MV-4-11 (cell line): ENCODE data around the gene SH3GL2.
A peak's percentile ranks its signal among the peaks of the same experiment; 100 is the strongest.

Experiments used
- DNase-seq: peaks from one replicate; lab custom pipeline; 2025; lab: John Stamatoyannopoulos, UW

The SH3GL2 gene

DNA sequence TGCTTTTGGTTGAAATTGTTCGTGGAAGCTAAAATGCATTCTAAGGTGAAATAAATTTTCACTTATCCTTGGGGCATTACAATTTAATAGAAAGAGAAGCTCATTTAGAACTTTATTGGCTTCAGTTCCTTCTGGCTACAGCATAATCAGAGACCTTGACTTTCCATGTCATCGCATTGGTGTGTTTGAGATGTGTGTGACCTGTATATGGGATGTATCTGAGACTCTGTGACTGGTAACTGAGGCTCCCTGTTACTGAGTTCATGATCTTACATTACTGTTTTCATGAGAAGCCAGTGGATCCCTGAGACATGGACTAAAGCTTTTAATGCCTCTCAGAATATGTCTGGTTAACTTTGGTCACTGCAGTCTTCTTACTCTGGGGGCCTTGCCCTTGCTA lies 32.5 kb downstream of the SH3GL2 start:
- DNase-seq, result no peak

DNA sequence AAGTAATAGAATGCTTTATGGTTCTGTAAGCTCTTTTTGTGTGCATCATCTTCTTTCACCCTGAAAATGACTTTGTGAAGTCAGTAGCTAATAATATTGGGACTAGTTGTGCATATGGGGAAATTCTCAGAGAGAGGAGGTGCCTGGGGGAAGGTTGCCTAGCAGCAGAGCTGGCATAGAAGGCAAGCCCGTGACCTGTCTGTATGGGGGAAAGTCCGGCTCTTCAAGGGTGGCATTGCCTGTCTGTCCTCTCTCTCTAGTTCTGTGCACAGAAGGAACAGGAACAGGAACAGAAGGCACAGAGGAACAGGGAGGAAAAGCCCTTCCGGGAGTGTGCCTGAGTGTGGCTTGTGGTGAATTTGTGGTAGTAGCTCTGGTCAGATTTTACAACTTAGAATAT lies 33.1 kb downstream of the SH3GL2 start:
- peak; percentile 71 for DNase-seq

DNA sequence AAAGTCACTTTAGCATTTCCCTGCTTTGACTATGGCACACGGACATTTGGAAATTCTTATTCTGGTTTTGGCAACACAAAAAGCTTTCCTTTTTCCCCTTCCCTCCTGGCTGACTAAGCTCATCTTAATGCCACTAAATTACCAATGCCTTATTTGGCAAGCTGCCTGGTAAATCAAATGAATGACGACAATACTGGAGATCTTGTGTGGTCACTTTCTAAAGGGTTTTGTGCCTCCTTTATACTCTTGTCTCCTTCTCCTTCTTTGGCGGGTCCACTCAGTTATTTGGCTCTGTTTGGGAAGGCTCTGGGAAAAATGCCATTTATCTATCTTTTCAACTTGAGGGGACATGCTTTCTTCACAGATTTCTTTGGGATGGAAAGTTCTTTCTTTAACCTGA lies 34.9 kb downstream of the SH3GL2 start:
- no peak for DNase-seq

DNA sequence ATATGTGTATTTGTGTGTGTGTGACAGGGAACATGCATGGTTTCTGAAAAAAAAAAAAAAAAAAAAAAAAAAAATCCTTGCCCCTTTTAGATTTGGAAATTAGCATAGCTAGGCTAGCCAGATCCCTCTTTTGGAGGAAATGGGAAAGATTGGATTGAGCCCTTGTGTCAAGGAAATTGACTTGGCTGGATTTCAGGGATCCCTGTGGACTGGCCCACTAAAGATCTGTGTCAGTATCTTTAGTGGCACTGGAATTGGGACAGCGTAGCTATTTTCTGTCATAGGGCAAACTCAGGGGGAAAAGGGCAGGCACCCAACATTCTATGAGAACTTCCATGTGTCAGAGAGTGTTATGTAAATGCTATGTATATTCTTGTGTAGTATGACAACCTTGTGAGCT lies 35.4 kb downstream of the SH3GL2 start:
- DNase-seq, result no peak

DNA sequence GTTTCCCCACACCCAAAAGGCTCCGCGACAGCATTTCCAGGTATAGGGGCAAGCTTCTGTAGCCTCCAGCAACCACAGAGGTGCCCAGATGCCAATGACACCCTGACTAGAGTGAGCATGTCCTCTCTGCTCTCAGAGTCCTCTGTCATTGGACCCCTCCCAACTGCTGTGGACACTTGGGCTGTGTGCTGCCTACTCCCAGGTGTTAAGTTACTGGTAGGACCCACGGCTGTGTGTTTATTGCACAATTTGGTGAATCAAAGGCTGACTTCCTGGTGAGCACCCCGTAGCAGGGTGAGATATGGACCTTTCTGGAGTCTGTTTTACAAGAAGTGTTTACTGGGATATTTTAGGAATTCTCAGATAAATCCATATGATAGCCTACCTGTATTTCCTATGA lies 36.0 kb downstream of the SH3GL2 start:
- no peak for DNase-seq

DNA sequence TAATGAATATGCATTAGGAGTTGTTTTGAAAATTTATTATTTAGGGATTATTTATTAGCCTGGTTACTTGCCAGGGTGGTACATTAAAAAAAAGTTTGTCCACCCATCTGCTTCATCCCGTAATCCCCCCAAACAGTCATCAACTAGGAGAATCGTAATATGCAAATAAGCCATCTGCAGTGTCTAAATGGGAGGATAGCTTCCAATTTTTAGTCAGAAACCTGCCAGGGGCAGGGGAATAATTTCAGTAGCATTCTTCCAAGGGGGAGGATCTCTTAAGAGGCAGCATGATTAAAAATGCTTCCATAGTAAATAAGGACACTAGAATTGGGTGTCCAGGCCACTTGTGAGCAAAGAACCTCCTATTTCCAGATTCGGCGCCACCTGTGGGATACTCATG lies 43.3 kb downstream of the SH3GL2 start:
- DNase-seq, result no peak

DNA sequence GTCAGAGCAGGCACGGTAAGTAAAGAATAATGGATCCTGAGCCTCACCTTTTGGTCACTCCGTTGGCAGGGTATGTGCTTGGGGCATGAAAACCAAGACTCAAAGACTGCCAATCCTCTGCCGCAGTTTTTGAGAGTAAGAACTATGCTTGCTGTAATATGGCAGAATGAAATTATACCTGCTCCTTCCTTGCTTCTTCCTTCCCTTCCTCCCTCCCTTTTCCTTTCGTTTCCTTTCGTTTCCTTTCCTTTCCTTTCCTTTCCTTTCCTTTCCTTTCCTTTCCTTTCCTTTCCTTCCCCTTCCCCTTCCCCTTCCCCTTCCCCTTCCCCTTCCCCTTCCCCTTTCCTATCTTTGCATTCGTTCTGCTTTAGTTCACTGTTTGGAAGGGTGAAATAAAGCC lies 43.9 kb downstream of the SH3GL2 start:
- no peak for DNase-seq

DNA sequence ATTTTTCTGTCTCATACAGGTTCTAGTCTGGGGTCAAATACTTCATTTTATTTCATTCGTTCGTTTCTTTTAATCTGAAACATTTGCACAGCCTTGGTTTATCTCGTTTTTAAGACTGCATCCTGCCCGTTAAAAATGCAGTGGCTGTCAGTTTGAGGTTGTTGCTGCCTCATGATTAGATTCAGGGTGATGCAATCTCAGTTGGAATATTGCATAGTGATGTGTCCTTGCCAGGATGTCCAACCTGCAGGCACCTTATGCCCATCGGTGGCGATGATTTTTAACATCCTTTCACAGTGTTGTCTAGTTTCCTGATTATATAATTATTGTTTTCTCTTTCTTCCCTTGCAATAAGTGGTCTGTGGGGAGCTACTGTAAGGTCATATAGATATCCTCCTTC lies 45.1 kb downstream of the SH3GL2 start:
- no peak for DNase-seq

DNA sequence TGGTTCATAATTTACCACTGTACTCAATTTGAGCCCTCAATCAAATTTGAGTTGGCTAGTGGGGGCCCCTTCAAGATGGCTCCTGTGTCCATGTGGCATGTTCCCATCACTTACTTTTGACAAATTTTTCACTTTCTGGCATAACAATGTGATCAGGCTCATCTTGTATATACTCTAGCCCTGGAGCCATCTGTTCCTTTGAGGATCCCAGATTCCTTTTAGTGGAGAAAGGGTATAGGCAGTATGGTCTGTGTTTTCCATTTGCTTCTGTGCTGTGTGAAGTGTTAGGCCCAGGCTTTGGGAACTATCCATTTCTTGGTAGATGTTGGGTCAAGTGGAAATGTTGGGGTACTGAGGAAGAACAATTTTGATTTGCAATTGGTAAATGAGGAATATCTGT lies 45.7 kb downstream of the SH3GL2 start:
- no peak for DNase-seq

DNA sequence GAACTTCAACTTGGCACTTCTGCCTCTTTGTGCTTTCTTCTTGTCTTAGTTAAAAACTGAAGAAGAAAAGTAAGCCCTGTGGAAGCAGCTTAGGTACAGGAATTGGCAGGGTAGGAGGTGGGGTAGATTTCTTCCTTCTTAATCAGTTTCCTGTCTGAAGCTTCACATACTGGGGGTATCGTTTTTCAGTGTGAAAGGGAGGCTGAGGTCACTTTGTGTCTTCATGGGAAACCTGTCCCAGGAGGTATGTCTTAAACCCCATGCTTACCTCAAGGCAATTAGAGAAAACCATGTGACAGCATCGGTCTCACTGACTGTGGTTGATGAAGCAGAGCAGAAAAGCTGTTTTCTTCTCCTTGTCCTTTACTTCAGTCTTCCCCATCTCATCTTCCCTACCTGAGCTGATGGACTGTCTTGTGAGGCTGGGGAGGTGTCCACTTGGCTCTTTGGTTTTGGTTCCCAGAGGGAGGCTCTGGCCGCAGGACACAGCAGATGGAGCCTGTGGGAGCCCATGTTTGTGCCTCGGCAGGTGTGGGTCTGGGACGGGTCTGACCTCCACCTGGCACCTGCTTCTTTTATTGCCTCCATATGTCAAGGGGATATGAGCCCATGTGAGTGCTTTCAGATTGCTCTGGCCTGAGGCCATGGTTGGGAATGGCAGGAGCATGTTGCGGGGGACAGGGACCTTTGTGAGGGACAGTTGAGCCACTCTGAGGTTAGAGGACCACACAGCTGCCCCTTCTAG lies 47.0 kb downstream of the SH3GL2 start:
- DNase-seq, result no peak

DNA sequence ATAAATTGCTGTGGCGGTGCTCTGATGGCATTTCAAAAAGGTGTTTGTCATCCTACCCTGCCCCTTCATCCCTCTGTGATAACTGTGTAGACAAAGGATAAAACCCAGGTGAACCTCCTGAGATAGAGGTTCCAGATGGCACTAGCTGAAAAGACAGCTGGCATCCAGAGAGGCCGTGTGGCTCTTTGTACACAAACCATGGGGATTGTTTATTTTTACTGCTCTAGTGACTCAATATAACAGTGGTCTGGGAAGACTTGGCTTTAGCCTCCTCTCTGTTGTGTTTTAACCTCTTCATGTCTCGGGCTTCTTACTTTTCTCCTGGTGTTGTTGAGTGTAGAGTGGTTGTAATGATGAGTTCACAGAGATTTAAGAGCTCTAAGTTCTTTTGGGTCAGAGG lies 48.8 kb downstream of the SH3GL2 start:
- no peak for DNase-seq

DNA sequence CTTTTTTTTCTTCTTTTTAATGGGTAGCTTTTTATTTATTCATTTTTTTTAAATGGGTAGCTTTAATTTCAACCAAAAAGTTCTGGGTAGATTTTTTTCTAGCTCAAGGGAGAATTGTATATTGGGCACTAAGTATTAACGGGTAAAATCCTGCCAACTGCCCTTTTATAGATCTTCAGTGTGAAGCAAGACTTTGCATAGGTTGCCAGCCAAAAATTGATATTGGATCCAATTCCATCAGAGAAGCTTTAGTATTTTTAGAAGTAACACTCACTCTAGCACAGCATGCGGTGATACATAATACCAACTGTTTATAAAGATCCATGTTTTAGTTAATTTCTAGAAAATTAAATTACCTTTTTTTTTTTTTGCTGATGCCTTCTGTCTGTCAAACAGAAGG lies 49.8 kb downstream of the SH3GL2 start:
- no peak for DNase-seq

DNA sequence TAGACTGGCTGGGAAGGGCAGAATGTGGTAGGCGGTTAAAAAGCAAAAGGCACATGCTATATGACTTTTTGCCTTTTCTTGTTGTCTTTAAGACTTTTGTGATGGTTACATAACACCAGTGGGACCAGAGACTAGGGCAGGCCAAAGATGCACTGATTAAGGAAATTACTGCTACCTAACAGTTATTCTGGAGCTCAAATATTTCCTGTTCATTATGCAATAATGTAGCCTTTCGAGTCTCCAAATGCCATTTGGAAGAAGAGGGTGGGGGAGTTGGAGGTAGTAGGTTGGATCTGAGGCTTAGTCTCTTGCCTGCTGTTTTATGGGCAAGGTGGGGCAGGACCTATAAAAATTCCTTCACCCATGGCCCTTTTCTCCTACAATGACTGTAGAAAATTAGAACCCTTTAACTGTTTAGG lies 51.7 kb downstream of the SH3GL2 start:
- DNase-seq, result no peak

DNA sequence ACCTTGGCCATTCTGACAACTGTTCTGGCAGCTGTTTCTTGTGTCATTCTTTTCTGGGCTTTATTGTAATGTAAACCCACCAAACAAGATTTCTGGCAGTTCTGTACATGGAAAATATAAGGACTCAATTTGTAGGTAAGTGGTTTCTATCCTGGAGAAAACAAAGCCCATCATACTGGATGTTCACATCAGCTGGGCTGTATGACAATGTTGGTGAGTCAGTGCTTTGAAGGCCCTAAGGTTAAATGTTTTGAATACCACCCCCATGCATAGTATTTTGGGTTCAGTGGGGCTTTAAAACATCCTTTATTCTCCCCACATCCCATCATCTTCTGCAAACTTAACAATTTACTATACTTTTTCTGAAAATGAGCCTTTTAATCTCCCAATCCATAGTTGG lies 52.5 kb downstream of the SH3GL2 start:
- no peak for DNase-seq

DNA sequence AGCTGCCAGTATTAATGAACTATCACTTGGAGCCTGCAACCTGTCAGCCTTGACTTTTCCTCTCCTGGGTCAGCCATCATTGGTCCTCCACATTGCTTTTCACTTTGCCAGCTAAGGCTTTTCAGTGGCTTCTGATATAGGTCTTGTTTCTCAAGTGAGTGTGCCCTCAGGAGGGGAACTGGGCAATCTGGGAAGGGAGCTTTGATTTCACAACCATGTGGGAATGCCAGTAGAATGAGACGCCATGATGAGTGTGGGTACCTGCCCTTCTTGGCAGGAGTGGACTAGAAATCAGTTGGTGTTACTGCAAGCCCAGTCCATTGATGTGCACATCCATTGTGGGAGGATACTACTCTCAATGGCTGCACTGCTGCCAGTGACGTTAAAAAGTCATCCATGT lies 54.1 kb downstream of the SH3GL2 start:
- DNase-seq, result no peak

DNA sequence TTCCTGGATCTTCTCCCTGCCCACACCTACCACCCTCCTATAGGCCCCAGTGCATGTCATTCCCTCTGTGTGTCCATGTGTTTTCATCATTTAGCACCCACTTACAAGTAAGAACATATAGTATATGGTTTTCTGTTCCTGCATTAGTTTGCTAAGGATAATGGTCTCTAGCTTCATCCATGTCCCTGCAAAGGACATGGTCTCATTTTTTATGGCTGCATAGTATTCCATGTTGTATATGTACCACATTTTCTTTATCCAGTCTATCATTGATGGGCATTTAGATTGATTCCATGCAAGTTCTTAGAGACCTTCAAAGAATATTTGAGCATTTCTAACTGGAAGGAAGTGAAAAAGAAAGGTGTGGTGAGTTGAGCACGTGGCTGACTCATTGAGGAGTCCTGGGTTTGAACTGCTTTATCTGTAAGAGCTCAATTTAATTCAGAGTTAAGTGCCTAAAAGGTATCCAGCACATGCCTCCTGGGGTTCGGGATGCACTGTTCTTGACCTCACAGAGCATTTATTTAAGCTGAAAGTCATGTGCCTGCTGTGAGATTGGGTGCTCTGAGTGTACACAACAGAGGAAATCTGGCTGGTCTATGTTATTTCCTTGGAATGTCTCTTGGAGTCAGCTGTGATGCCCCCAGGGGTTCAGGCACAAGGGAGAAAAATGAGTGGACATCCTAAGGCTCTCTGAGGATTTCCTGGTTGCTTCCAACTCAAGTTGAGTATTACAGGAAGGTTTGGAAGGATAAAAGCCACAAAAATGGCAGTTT lies 56.4 kb downstream of the SH3GL2 start:
- DNase-seq, result no peak

DNA sequence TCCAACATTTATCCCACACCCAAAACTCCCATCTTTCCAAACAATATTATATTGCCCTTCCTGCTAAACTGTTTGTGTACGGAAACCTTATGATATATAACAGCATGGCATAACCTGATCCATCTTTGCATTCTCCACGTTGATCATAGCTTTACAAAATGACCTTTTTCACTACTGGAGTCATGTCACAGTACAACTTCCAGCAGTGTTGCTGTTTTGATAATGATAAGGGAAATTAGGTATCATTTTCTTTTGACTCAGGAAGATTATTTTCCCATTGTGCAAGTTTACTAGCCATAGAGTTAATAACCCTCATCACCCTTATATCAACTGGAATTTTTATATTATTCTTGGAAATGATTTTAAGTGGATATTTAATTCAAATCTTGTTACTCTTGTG lies 57.5 kb downstream of the SH3GL2 start:
- no peak for DNase-seq

DNA sequence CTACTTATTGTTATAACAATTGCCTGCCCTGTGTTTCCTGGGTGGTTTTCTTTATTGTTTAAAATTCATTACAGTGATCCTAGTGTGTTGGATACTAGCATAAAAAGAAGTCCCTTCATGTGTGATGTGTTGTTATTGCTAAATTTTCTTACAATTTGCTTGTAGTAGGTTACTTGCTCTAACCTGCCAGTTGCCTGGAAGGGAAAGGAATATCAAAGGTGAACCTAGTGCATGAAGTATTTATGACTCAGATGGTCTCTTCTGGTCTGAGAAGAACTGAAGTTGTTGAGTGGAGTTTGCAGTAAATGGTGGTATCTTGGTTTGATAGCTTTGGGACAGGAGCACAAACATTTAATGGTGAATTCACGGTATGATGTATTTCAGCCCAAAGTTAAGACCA lies 58.0 kb downstream of the SH3GL2 start:
- no peak for DNase-seq

DNA sequence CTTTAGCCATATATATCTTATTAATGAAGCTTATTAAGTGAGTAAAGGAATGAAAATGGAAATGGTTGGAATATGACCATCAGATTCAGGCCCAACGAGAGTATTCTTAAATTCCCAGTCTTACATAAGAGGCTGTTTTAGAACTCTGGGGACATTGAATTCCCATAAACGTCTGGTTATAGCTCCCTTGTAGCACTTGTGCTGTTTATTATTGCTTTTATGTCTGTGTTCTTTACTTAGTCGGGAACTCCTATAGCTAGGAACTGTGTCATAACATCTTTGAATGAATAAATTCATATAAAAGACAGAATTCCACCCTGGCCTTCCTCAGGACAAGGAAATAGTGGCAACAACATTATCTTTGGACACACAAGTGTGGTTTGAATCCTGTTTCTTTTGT lies 58.4 kb downstream of the SH3GL2 start:
- no peak for DNase-seq

DNA sequence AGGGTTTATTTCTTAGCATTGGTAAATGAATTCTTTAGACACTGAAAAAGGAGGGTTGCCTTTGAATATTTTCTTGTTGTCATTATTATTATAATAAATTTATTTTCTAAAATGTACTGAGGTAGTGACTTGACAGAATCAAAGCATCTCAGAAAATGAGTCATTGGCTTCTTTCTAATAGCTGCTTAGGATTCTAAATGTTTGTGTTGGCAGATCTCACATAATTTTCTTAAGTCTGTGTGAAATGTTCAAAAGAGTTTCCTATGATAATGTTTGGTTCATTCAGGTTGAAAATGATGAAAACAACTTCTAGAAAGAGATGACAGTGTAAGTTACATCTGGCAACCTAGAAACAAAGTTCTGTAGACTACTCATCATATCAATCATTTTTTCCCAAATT lies 69.7 kb downstream of the SH3GL2 start:
- no peak for DNase-seq

DNA sequence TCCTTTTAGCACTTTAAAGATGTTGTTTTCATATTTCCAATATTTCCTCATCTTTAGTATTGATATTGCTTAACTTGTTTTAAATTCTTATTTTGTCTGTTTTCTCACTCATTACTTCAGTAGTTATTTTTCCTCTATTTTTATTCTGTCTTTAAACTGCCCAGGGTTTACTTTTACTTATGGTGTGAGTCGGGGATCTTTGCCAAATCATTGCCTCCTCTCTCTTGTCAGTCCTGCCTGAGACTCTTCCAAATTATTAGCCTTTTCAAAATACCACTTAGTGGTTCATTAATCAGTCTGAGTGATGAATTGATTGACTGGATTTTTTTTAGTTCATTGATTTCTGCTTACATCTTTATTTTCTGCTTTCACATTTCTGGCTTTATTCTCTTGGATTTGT lies 72.9 kb downstream of the SH3GL2 start:
- DNase-seq, result no peak

DNA sequence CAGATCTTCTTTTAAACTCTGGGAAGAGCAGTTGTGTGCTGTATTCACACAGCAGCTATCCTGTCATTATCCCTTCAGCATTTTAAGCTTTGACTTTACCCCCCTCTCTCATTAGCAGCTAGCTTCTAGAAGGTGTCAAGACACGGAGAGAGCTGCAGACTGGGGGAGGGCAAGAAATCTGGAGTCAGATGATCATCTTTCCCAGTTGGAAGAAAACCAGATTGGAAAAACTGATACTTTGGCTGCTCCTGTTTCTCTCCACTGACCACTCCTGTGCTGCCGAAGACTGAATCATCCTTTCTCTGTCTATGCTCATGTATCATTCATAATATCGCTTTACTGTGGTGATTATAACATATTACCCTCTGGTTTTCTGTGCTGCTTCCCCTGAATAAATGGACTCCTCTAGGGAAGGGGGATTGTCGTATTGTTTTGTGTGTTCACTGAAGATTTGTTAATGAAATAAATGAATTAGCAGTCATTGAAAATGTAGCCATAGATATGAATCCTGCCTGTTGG lies 75.1 kb downstream of the SH3GL2 start:
- DNase-seq, result no peak

DNA sequence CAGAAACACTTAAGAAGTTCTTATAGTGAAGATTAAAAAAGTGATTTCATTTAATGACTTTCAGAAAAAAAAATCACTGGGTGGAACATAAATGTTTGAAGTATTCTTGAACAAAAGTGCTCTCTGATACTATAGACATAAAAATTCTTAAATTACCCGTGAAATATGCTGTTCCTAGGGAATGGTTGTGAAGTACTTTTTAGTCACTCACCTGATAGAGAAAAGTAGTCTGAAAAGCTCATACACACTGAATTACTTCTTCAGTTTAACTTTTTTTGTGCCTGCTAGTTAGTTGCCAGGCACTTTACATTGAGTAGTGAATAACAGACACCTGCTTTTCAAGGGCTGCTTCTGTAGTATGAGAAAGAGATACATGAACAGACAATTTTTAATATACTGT lies 78.0 kb downstream of the SH3GL2 start:
- DNase-seq, result no peak

DNA sequence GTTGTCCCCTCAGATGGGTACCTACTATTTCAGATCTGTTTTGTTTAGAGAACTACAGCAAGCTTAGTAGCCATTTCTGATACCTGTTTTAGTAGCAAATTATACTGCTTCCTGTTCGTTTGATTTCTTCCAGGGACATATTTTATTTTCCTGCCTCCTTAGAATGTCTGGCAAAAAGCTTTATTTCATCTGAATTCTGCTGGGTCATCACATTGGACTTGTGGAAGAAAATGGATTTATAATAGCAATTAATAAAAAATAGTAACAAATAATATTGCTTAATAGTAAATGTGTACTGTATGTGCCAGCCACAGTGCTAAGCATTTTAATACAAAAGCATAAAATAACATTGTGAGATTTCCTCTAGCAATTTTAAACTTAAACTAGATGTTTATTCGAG lies 79.4 kb downstream of the SH3GL2 start:
- no peak for DNase-seq
